GM12878 (cell line): ENCODE data around the gene HTD2. TPM values are rescaled to one million over a fixed set of nuclear protein-coding genes. Genes with fewer than 3 reads are reported as not detected.

ENCODE experiments used
- BMI1 ChIP-seq: fragments of 450-650 bp; IDR thresholded peaks from 2 replicates; pipeline ENCODE4 v1.6.1; 2016; ENCODE audit warnings: mild to moderate bottlenecking, moderate library complexity, borderline replicate concordance
- CHD1 ChIP-seq: IDR thresholded peaks from 2 replicates; pipeline ENCODE4 v1.6.1; 2012; ENCODE audit warnings: low read depth, low read length, improper control_type of control experiment
- EED ChIP-seq: sonication (generic); IDR thresholded peaks from 2 replicates; pipeline ENCODE4 v1.6.1; 2016; ENCODE audit warnings: antibody characterized with exemption, low read depth
- EZH2 ChIP-seq: IDR thresholded peaks from 2 replicates; pipeline ENCODE4 v1.6.1; 2012; ENCODE audit warnings: low read depth, mild to moderate bottlenecking, control low read depth, inconsistent platforms, low read length, borderline replicate concordance; ENCODE audit not compliant: control insufficient read depth
- FOXK2 ChIP-seq: fragments of 450-650 bp; IDR thresholded peaks from 2 replicates; pipeline ENCODE4 v1.6.1; 2017; ENCODE audit warnings: mild to moderate bottlenecking, moderate library complexity
- JUNB ChIP-seq: IDR thresholded peaks from 2 replicates; pipeline ENCODE4 v1.6.1; 2016; ENCODE audit warnings: antibody characterized with exemption, mild to moderate bottlenecking
- KDM1A ChIP-seq: fragments of 200-600 bp; sonication (generic); IDR thresholded peaks from 2 replicates; pipeline ENCODE4 v1.6.1; 2016; ENCODE audit warnings: borderline replicate concordance
- MEF2A ChIP-seq: IDR thresholded peaks from 2 replicates; pipeline ENCODE4 v1.6.1; 2011; ENCODE audit warnings: low read depth, mild to moderate bottlenecking, low read length, moderate library complexity; ENCODE audit not compliant: insufficient read depth
- NFYB ChIP-seq: IDR thresholded peaks from 2 replicates; pipeline ENCODE4 v1.6.1; 2011; ENCODE audit warnings: low read depth, mild to moderate bottlenecking, low read length, improper control_type of control experiment, moderate library complexity; ENCODE audit not compliant: insufficient read depth
- NR2C2 ChIP-seq: IDR thresholded peaks from 2 replicates; pipeline ENCODE4 v1.6.1; 2011; ENCODE audit warnings: borderline replicate concordance, low read depth; ENCODE audit not compliant: control insufficient read depth, insufficient read length
- RBBP5 ChIP-seq: fragments of 200-600 bp; sonication (generic); conservative IDR thresholded peaks from 2 replicates; pipeline ENCODE4 v1.6.1; 2016
- RCOR1 ChIP-seq: conservative IDR thresholded peaks from 2 replicates; pipeline ENCODE4 v1.6.1; 2012; ENCODE audit warnings: low read depth, low read length, improper control_type of control experiment
- SPI1 ChIP-seq: IDR thresholded peaks from 2 replicates; pipeline ENCODE4 v1.6.1; 2011; ENCODE audit warnings: low read depth, mild to moderate bottlenecking, low read length, moderate library complexity, borderline replicate concordance; ENCODE audit not compliant: insufficient read depth
- SREBF1 ChIP-seq: IDR thresholded peaks from 2 replicates; pipeline ENCODE4 v1.6.1; 2012; ENCODE audit warnings: mild to moderate bottlenecking, low read length
- TCF7 ChIP-seq: IDR thresholded peaks from 2 replicates; pipeline ENCODE4 v1.6.1; 2014; ENCODE audit warnings: antibody characterized with exemption, borderline replicate concordance
- ZBED1 ChIP-seq: IDR thresholded peaks from 2 replicates; pipeline ENCODE4 v1.6.1; 2016; ENCODE audit warnings: borderline replicate concordance
- ZZZ3 ChIP-seq: IDR thresholded peaks from 2 replicates; pipeline ENCODE4 v1.6.1; 2011; ENCODE audit warnings: low read depth; ENCODE audit not compliant: control insufficient read depth, insufficient read length
- polyA plus RNA-seq, 11 experiments: library from polyadenylated mRNA; depleted of rRNA in 4 of 11; unstranded in 6 of 11; stranded (reverse) in 5 of 11; fragments of >200 nt; fragmentation: Nextera tagmentation in 4 of 11; fragmentation: Illumina TruSeq in 1 of 11; extraction: Ambion mirVana in 4 of 11; extraction: Trizol in 1 of 11; gene quantifications; 1 replicate in 1 of 11; 2 replicates in 10 of 11; pipeline versions ENCODE4 v1.2.1 to v1.2.3, GENCODE V29; 2011 to 2016; ENCODE audit warnings: inconsistent platforms in 2 of 11, missing spikeins in 2 of 11, low read depth in 1 of 11
- total RNA-seq, 4 experiments: library from RNA; depleted of rRNA in 3 of 4; stranded (reverse); fragments of >200 nt in 3 of 4; fragmentation: Illumina TruSeq in 1 of 4; extraction: Trizol in 1 of 4; gene quantifications; 2 replicates each; pipeline versions ENCODE4 v1.2.1 to v1.2.3, GENCODE V29; 2013 to 2021
- TF ChIP-seq, protein P1 (sequence below): IDR thresholded peaks from 2 replicates; pipeline ENCODE4 v1.6.1; 2012; ENCODE audit warnings: mild to moderate bottlenecking, low read depth, low read length
- TF ChIP-seq, protein P2 (sequence below): fragments of 450-650 bp; IDR thresholded peaks from 2 replicates; pipeline ENCODE4 v1.6.1; 2016; ENCODE audit warnings: mild to moderate bottlenecking
- TF ChIP-seq, protein P3 (sequence below): fragments of 450-650 bp; formaldehyde crosslinking; IDR thresholded peaks from 2 replicates; pipeline ENCODE4 v1.4.0; 2022; ENCODE audit warnings: mild to moderate bottlenecking, moderate library complexity
- TF ChIP-seq, protein P4 (sequence below): fragments of 450-650 bp; IDR thresholded peaks from 2 replicates; pipeline ENCODE4 v1.6.1; 2018; ENCODE audit warnings: mild to moderate bottlenecking, low read depth, moderate library complexity; ENCODE audit not compliant: partially characterized antibody

HTD2 gene
- total and polyA plus RNA-seq, 10 of the 15 experiments (the other 5 are each of a cell fraction or from before 2014, with no cell fraction given) = 5.9 to 24.7 (median 9.5) TPM

DNA sequence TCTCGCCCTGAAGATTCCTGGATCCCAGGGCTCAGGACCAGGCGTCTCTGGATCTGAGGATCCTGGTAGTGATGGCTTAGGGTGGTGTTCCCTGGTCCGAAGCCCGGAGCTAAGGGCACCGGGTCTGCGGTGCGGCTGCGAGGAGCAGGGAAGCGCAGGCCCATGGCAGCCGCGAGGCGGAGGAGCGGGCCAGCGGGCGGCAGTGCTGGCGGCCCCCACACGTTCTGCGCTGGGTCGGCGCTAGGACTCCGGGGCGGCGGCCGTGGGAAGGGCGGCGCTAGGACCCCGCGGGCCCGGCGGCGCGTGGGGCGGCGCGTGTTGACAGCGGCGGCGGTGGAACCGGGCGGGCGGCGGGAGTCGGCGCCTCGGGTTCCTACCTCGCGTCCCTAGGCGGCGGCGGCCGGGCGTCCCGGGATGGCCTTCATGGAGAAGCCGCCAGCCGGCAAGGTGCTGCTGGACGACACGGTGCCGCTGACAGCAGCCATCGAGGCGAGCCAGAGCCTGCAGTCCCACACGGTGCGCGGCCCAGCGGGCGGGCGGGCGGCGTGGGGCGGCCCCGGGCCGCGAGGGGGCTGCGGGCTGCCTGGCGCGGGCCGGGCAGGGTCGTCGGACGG lies 26.4 kb downstream of the HTD2 start, which contains the start of gene PXK (continued):
- TF ChIP-seq, protein P1, sequence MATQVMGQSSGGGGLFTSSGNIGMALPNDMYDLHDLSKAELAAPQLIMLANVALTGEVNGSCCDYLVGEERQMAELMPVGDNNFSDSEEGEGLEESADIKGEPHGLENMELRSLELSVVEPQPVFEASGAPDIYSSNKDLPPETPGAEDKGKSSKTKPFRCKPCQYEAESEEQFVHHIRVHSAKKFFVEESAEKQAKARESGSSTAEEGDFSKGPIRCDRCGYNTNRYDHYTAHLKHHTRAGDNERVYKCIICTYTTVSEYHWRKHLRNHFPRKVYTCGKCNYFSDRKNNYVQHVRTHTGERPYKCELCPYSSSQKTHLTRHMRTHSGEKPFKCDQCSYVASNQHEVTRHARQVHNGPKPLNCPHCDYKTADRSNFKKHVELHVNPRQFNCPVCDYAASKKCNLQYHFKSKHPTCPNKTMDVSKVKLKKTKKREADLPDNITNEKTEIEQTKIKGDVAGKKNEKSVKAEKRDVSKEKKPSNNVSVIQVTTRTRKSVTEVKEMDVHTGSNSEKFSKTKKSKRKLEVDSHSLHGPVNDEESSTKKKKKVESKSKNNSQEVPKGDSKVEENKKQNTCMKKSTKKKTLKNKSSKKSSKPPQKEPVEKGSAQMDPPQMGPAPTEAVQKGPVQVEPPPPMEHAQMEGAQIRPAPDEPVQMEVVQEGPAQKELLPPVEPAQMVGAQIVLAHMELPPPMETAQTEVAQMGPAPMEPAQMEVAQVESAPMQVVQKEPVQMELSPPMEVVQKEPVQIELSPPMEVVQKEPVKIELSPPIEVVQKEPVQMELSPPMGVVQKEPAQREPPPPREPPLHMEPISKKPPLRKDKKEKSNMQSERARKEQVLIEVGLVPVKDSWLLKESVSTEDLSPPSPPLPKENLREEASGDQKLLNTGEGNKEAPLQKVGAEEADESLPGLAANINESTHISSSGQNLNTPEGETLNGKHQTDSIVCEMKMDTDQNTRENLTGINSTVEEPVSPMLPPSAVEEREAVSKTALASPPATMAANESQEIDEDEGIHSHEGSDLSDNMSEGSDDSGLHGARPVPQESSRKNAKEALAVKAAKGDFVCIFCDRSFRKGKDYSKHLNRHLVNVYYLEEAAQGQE = 0 out of 2 replicates have a peak, but pooled peaks have one; percentile 3
- TF ChIP-seq RCOR1 = no peak; the same call in 1 of the 2 replicates
- TF ChIP-seq BMI1 = no peak
- no peak for TF ChIP-seq SPI1
- 0 out of 2 replicates have a peak, but pooled peaks have one; percentile 38 for TF ChIP-seq EED
- TF ChIP-seq JUNB = no peak
- TF ChIP-seq, protein P2, sequence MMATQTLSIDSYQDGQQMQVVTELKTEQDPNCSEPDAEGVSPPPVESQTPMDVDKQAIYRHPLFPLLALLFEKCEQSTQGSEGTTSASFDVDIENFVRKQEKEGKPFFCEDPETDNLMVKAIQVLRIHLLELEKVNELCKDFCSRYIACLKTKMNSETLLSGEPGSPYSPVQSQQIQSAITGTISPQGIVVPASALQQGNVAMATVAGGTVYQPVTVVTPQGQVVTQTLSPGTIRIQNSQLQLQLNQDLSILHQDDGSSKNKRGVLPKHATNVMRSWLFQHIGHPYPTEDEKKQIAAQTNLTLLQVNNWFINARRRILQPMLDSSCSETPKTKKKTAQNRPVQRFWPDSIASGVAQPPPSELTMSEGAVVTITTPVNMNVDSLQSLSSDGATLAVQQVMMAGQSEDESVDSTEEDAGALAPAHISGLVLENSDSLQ = no peak
- no peak for TF ChIP-seq ZBED1
- no peak for TF ChIP-seq RBBP5
- no peak for TF ChIP-seq KDM1A
- TF ChIP-seq ZZZ3 = no peak
- no peak for TF ChIP-seq EZH2
- TF ChIP-seq MEF2A = peak; percentile 64
- no peak for TF ChIP-seq NR2C2
- TF ChIP-seq SREBF1 = no peak
- no peak for TF ChIP-seq CHD1
- TF ChIP-seq, protein P3, sequence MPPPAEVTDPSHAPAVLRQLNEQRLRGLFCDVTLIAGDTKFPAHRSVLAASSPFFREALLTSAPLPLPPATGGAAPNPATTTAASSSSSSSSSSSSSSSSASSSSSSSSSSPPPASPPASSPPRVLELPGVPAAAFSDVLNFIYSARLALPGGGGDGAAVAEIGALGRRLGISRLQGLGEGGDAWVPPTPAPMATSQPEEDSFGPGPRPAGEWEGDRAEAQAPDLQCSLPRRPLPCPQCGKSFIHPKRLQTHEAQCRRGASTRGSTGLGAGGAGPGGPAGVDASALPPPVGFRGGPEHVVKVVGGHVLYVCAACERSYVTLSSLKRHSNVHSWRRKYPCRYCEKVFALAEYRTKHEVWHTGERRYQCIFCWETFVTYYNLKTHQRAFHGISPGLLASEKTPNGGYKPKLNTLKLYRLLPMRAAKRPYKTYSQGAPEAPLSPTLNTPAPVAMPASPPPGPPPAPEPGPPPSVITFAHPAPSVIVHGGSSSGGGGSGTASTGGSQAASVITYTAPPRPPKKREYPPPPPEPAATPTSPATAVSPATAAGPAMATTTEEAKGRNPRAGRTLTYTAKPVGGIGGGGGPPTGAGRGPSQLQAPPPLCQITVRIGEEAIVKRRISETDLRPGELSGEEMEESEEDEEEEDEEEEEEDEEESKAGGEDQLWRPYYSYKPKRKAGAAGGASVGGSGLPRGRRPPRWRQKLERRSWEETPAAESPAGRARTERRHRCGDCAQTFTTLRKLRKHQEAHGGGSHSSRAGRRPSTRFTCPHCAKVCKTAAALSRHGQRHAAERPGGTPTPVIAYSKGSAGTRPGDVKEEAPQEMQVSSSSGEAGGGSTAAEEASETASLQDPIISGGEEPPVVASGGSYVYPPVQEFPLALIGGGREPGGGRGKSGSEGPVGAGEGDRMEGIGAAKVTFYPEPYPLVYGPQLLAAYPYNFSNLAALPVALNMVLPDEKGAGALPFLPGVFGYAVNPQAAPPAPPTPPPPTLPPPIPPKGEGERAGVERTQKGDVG (CRISPR knock-in tag) = no peak
- no peak for TF ChIP-seq NFYB
- no peak for TF ChIP-seq FOXK2
- TF ChIP-seq, protein P4, sequence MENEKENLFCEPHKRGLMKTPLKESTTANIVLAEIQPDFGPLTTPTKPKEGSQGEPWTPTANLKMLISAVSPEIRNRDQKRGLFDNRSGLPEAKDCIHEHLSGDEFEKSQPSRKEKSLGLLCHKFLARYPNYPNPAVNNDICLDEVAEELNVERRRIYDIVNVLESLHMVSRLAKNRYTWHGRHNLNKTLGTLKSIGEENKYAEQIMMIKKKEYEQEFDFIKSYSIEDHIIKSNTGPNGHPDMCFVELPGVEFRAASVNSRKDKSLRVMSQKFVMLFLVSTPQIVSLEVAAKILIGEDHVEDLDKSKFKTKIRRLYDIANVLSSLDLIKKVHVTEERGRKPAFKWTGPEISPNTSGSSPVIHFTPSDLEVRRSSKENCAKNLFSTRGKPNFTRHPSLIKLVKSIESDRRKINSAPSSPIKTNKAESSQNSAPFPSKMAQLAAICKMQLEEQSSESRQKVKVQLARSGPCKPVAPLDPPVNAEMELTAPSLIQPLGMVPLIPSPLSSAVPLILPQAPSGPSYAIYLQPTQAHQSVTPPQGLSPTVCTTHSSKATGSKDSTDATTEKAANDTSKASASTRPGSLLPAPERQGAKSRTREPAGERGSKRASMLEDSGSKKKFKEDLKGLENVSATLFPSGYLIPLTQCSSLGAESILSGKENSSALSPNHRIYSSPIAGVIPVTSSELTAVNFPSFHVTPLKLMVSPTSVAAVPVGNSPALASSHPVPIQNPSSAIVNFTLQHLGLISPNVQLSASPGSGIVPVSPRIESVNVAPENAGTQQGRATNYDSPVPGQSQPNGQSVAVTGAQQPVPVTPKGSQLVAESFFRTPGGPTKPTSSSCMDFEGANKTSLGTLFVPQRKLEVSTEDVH = no peak
- no peak for TF ChIP-seq TCF7
